ENCODE results near the gene SPATA32. TPM values are rescaled to one million over a fixed set of nuclear protein-coding genes. Genes with fewer than 3 reads are reported as not detected.

The SPATA32 gene
- total RNA-seq, 2 experiments from 2014 or later: 0.20 to 0.27 TPM

- no peaks in the 10 kb centered on the region for H3K9me3 ChIP-seq (ENCODE audit: control insufficient read depth in 1 of 2, insufficient read depth in 1 of 2, low read length in 2 of 2)
- ChIA-PET CTCF (interaction anchor here (1.0 to 5.4 kb wide), 7 partner anchors 9 to 93 kb away, joined by 3 to 77 read pairs (median 7); partner anchors contain the start of genes ACBD4 and FMNL1), POLR2A (interaction anchor here (0.6 to 16.4 kb wide), 9 partner anchors 8 to 179 kb away, joined by 3 to 346 read pairs (median 18); partner anchors contain the start of genes FMNL1, HEXIM1, HEXIM2 and MAP3K14)
- Mint-ChIP-seq H3K4me1 (ENCODE audit: low read depth) (peaks cover 79% of the 10 kb centered on the region), H3K36me3 (ENCODE audit: low read depth) (peaks cover 57% of the 10 kb centered on the region), H3K9me3 (no peaks in the 10 kb centered on the region), H3K27me3 (no peaks in the 10 kb centered on the region), H3K4me3 (peak overlapping the region; percentile 87), H3K27ac (peak overlapping the region; percentile 100)
- TF ChIP-seq, protein P1, sequence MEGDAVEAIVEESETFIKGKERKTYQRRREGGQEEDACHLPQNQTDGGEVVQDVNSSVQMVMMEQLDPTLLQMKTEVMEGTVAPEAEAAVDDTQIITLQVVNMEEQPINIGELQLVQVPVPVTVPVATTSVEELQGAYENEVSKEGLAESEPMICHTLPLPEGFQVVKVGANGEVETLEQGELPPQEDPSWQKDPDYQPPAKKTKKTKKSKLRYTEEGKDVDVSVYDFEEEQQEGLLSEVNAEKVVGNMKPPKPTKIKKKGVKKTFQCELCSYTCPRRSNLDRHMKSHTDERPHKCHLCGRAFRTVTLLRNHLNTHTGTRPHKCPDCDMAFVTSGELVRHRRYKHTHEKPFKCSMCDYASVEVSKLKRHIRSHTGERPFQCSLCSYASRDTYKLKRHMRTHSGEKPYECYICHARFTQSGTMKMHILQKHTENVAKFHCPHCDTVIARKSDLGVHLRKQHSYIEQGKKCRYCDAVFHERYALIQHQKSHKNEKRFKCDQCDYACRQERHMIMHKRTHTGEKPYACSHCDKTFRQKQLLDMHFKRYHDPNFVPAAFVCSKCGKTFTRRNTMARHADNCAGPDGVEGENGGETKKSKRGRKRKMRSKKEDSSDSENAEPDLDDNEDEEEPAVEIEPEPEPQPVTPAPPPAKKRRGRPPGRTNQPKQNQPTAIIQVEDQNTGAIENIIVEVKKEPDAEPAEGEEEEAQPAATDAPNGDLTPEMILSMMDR (IDR thresholded peaks at IDR 0.05): no peak
- no peaks in the 10 kb centered on the region for H3K27me3 ChIP-seq (ENCODE audit: control insufficient read depth in 1 of 2, insufficient read depth in 2 of 2, low read length in 2 of 2)
- H3K4me3 ChIP-seq (ENCODE audit: low read length): peak overlapping the region; percentile 99
- peaks cover 42% of the 10 kb centered on the region for H3K36me3 ChIP-seq (ENCODE audit: insufficient read depth, low read length)
- peaks cover 98% of the 10 kb centered on the region for H3K4me1 ChIP-seq (ENCODE audit: insufficient read depth, low read length)
- ATAC-seq (ENCODE audit: poor library complexity) (peak; percentile 57), DNase-seq (peak; percentile 56 to 93 (median 79))
- H3K27ac ChIP-seq (ENCODE audit: low read depth in 1 of 2, low read length in 2 of 2): peak overlapping the region; percentile 98 to 99
- intact Hi-C loops (cut with DNase I, micrococcal nuclease): loop anchor here (1.0 to 5.0 kb wide), 4 partner anchors 8 to 353 kb away; partner anchors contain the start of genes FMNL1 (in 1 of the 2), MAP3K14 (in 1 of the 2) and SPATA32 (in 1 of the 2)
Observed at GRCh38 chr17:45228763-45229539, 32.9 kb downstream of the SPATA32 start.

DNA sequence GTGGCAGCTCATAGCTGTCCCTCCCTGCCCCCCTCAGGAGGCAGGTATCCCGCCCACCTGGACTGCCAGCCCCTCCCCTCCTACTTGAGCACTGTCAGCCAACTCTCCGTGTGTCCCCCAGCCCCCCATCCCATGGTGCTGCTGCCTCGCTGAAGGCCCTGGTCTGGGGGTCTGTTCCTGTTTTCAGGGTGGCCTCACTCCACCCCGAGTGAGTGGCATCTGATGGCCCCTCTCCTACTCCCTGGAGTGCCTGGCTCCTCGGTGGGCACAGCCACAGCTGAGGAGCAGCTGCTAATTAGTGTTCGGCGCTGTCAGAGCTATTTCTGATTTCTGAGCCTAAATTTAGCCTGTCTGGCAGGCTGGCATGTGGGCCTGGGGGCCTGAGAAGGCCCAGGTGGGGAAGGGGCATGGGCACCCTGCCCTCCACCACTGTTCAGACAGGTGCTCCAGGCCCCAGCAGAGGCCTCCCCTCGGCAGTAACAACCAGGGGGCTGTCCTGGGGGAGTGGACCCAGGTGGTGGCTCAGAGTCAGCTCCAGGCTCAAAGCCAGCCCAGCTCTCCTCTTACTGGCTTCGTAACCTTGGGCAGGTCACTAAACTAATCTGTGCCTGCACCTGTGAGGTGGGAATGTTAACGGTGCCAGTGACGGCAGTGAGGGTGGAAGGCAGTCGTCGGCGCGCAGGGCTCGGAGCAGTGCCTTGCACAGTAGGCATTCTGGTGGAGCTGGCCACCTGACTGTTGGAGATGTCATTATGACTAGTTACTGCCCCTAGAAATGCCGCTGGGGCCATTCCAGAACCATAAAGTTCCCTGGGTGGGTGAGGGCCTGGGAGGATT, 33.8 kb downstream of the SPATA32 start:
- peaks cover 59% of the 10 kb centered on the region for H3K36me3 Mint-ChIP-seq (ENCODE audit: low read depth)
- Histone ChIP-seq H3K9me3 (ENCODE audit: control insufficient read depth in 1 of 2, insufficient read depth in 1 of 2, low read length in 2 of 2) (no peaks in the 10 kb centered on the region), H3K27ac (ENCODE audit: low read depth in 1 of 2, low read length in 2 of 2) (peak overlapping the region; percentile 98 to 99), H3K27me3 (ENCODE audit: control insufficient read depth in 1 of 2, insufficient read depth in 2 of 2, low read length in 2 of 2) (no peaks in the 10 kb centered on the region), H3K36me3 (ENCODE audit: insufficient read depth, low read length) (peaks cover 34% of the 10 kb centered on the region), H3K4me1 (ENCODE audit: insufficient read depth, low read length) (peaks cover 98% of the 10 kb centered on the region), H3K4me3 (ENCODE audit: low read length) (peak overlapping the region; percentile 99)
- intact Hi-C loops (cut with DNase I, micrococcal nuclease): loop anchor here (5.0 kb wide), 3 partner anchors 34 to 354 kb away; partner anchors contain the start of genes MAP3K14 (in 1 of the 2) and SPATA32 (in 1 of the 2)
- peak overlapping the region; percentile 87 for H3K4me3 Mint-ChIP-seq
- DNase-seq (peak in 9 of 14 experiments; percentile 14 to 61 (median 38)), ATAC-seq (ENCODE audit: poor library complexity) (no peak)
- H3K27me3 Mint-ChIP-seq: no peaks in the 10 kb centered on the region
- POLR2A ChIA-PET: interaction anchor here (0.8 to 16.4 kb wide), 8 partner anchors 7 to 92 kb away, joined by 3 to 346 read pairs (median 30); partner anchors contain the start of genes ACBD4, FMNL1, HEXIM1 and HEXIM2
- no peaks in the 10 kb centered on the region for H3K9me3 Mint-ChIP-seq
- H3K27ac Mint-ChIP-seq: peak overlapping the region; percentile 100
- CTCF ChIA-PET: interaction anchor here (1.2 to 5.4 kb wide), 6 partner anchors 8 to 93 kb away, joined by 3 to 77 read pairs (median 7); partner anchors contain the start of genes ACBD4 and FMNL1
- peaks cover 78% of the 10 kb centered on the region for H3K4me1 Mint-ChIP-seq (ENCODE audit: low read depth)
- TF ChIP-seq, protein P1 (IDR thresholded peaks at IDR 0.05): no peak

Measured in CD4-positive, alpha-beta T cell (primary cell).